A549 (cell line): ENCODE measurements around the gene CLHC1. TPM values are rescaled to one million over a fixed set of nuclear protein-coding genes. Genes with fewer than 3 reads are reported as not detected.

Experiments
- ATAC-seq, 2 experiments: fragments of 200-7000 bp in 1 of 2; fragments of >200 bp in 1 of 2; cut with Nextera tagmentation in 1 of 2; cut with Tn5 transposase in 1 of 2; 3 replicates each; pipeline versions ENCODE4 v1.8.0 to v1.9.1; 2018 to 2020; ENCODE audit warnings: mild to moderate bottlenecking in 1 of 2, moderate library complexity in 1 of 2
- CTCF ChIA-PET: fragments of 300-600 bp; sonication (Branson Sonifier 250); formaldehyde crosslinking; extraction: SDS; loops from one replicate; lab custom pipeline; 2021; ENCODE audit warnings: antibody characterized with exemption, inconsistent platforms; lab: Yijun Ruan, JAX
- POLR2A ChIA-PET: fragments of 350-600 bp; formaldehyde crosslinking; extraction: SDS; loops from one replicate; lab custom pipeline; 2021; ENCODE audit warnings: antibody characterized with exemption, inconsistent platforms; lab: Yijun Ruan, JAX
- DNase-seq, 2 experiments: peaks; one replicate each; pipeline versions ENCODE4 v3.0.0 to v3.0.0-alpha.2; 2011 to 2016; ENCODE audit warnings: low read depth in 1 of 2, low spot score in 1 of 2
- FAIRE-seq: peaks from 2 replicates; lab custom pipeline; 2011; peaks lifted over from hg19 to GRCh38; lab: Jason Lieb, UNC
- H3K27ac ChIP-seq, 2 experiments: fragments of >200 bp; sonication (Bioruptor Twin); formaldehyde crosslinking; 3 replicates each; pipeline ENCODE4 v1.5.1; 2016 to 2017
- H3K4me1 ChIP-seq: fragments of >200 bp; sonication (Bioruptor Twin); formaldehyde crosslinking; 3 replicates; pipeline ENCODE4 v1.6.1; 2016
- H3K4me2 ChIP-seq: fragments of >200 bp; sonication (Bioruptor Twin); formaldehyde crosslinking; 3 replicates; pipeline ENCODE4 v1.6.1; 2016
- H3K4me3 ChIP-seq: fragments of >200 bp; sonication (Bioruptor Twin); formaldehyde crosslinking; 3 replicates; pipeline ENCODE4 v1.5.1; 2016
- H3K9me3 ChIP-seq: fragments of >200 bp; sonication (Bioruptor Twin); formaldehyde crosslinking; 3 replicates; pipeline ENCODE4 v1.6.1; 2016
- CHD2 ChIP-seq: fragments of 150-350 bp; IDR thresholded peaks from 2 replicates; pipeline ENCODE4 v1.6.1; 2014; ENCODE audit warnings: low read length; ENCODE audit not compliant: partially characterized antibody
- CHD4 ChIP-seq: fragments of 200-600 bp; sonication (generic); IDR thresholded peaks from 2 replicates; pipeline ENCODE4 v1.6.1; 2016; ENCODE audit warnings: antibody characterized with exemption, mild to moderate bottlenecking, borderline replicate concordance
- E2F6 ChIP-seq: IDR thresholded peaks from 2 replicates; pipeline ENCODE4 v1.6.1; 2012; ENCODE audit warnings: low read depth, borderline replicate concordance
- EHF ChIP-seq: fragments of 250-450 bp; sonication (Bioruptor Pico); IDR thresholded peaks from 2 replicates; pipeline ENCODE4 v1.5.0; 2020; ENCODE audit warnings: mild to moderate bottlenecking
- FOSL2 ChIP-seq, 2 experiments: fragments of 450-650 bp in 1 of 2; fragments of >200 bp in 1 of 2; sonication (Bioruptor Twin) in 1 of 2; formaldehyde crosslinking; IDR thresholded peaks; 2 replicates each; pipeline versions ENCODE4 v1.5.0 to v1.6.1; 2016 to 2020; ENCODE audit warnings: mild to moderate bottlenecking in 1 of 2, moderate library complexity in 1 of 2
- GATA3 ChIP-seq: IDR thresholded peaks from 2 replicates; pipeline ENCODE4 v1.6.1; 2012; ENCODE audit warnings: borderline replicate concordance
- HEYL ChIP-seq: fragments of 250-450 bp; sonication (Bioruptor Pico); IDR thresholded peaks from 2 replicates; pipeline ENCODE4 v1.8.0; 2021; ENCODE audit warnings: mild to moderate bottlenecking, moderate library complexity
- HMGXB4 ChIP-seq: fragments of 250-450 bp; sonication (Bioruptor Pico); IDR thresholded peaks from 2 replicates; pipeline ENCODE4 v1.5.0; 2021; ENCODE audit warnings: mild to moderate bottlenecking, moderate library complexity, borderline replicate concordance
- JUN ChIP-seq, 2 experiments: fragments of >200 bp; sonication (Bioruptor Twin); formaldehyde crosslinking; IDR thresholded peaks; 2 replicates in 1 of 2; 3 replicates in 1 of 2; pipeline ENCODE4 v1.6.1; 2016 to 2017
- JUNB ChIP-seq: fragments of >200 bp; sonication (Bioruptor Twin); formaldehyde crosslinking; IDR thresholded peaks from 2 replicates; pipeline ENCODE4 v1.6.1; 2016
- KDM1A ChIP-seq: fragments of 200-600 bp; sonication (generic); IDR thresholded peaks from 2 replicates; pipeline ENCODE4 v1.6.1; 2016; ENCODE audit warnings: low read depth, mild to moderate bottlenecking
- PBX3 ChIP-seq: IDR thresholded peaks from 2 replicates; pipeline ENCODE4 v1.6.1; 2012
- PHF8 ChIP-seq: fragments of 200-600 bp; sonication (generic); IDR thresholded peaks from 2 replicates; pipeline ENCODE4 v1.6.1; 2016; ENCODE audit warnings: low read depth, mild to moderate bottlenecking, antibody characterized with exemption, moderate library complexity, borderline replicate concordance
- RAD21 ChIP-seq, 2 experiments: fragments of >200 bp in 1 of 2; sonication (Bioruptor Twin) in 1 of 2; formaldehyde crosslinking in 1 of 2; IDR thresholded peaks in 1 of 2; conservative IDR thresholded peaks in 1 of 2; 2 replicates in 1 of 2; 3 replicates in 1 of 2; pipeline ENCODE4 v1.6.1; 2012 to 2018; ENCODE audit warnings: inconsistent platforms in 1 of 2
- RARB ChIP-seq: fragments of 250-450 bp; sonication (Bioruptor Pico); IDR thresholded peaks from 2 replicates; pipeline ENCODE4 v1.8.0; 2021; ENCODE audit warnings: mild to moderate bottlenecking, moderate library complexity
- USF2 ChIP-seq: fragments of 450-650 bp; IDR thresholded peaks from 2 replicates; pipeline ENCODE4 v1.6.1; 2014; ENCODE audit warnings: antibody characterized with exemption
- ZFP36 ChIP-seq: fragments of 450-650 bp; IDR thresholded peaks from 2 replicates; pipeline ENCODE4 v1.6.1; 2014; ENCODE audit warnings: borderline replicate concordance; ENCODE audit not compliant: partially characterized antibody
- WGBS: methylation state at CpG from one replicate; pipeline ENCODE4 v1.1.6; 2017; ENCODE audit errors: missing lambda C conversion rate; 5-methylcytosine and 5-hydroxymethylcytosine counted together
- polyA plus RNA-seq, 4 experiments: library from polyadenylated mRNA; depleted of rRNA in 3 of 4; stranded (reverse); fragments of >200 nt; fragmentation: RNase III in 1 of 4; extraction: RNeasy Plus Mini Kit Qiagen cat#74134 plus additional on column Dnase treatment in 1 of 4; gene quantifications; 2 replicates in 3 of 4; 3 replicates in 1 of 4; pipeline ENCODE4 v1.2.3, GENCODE V29; 2011 to 2017

Gene CLHC1
- polyA plus RNA-seq, 2 of the 4 experiments (the other 2 are of a cell fraction): 3.2 to 8.5 TPM

GRCh38 chr2:55140316-55141219, 91.5 kb downstream of the CLHC1 start:
- ATAC-seq (peak in 1 of 2 experiments; percentile 9; a peak in 1 of 6 replicates), FAIRE-seq (no peak), DNase-seq (no peak)
- Histone ChIP-seq H3K4me2 (no peak overlapping the region), H3K9me3 (no peaks in the 10 kb centered on the region), H3K4me1 (peaks cover 11% of the 10 kb centered on the region; the same call in 2 of the 3 replicates), H3K4me3 (no peak overlapping the region), H3K27ac (no peak overlapping the region)
- POLR2A ChIA-PET: no interaction called here
- CTCF ChIA-PET: interaction anchor here (0.8 to 2.0 kb wide), 4 partner anchors 13 to 31 kb away, joined by 3 to 6 read pairs (median 4); no protein-coding TSS in a partner anchor
- 87% methylated on average over 8 of the region's 8 CpGs for WGBS
- TF ChIP-seq JUNB (no peak), USF2 (no peak), E2F6 (no peak), HEYL (CRISPR knock-in tag) (no peak)

GRCh38 chr2:55139305-55139704, 92.8 kb downstream of the CLHC1 start:
- no peak for DNase-seq
- H3K4me1 ChIP-seq: peaks cover 11% of the 10 kb centered on the region; the same call in 2 of the 3 replicates
- no peaks in the 10 kb centered on the region for H3K9me3 ChIP-seq
- no peak overlapping the region for H3K4me2 ChIP-seq
- H3K4me3 ChIP-seq: no peak overlapping the region
- POLR2A ChIA-PET: no interaction called here
- CTCF ChIA-PET: interaction anchor here (0.8 to 2.0 kb wide), 3 partner anchors 10 to 29 kb away, joined by 5 to 6 read pairs (median 5); no protein-coding TSS in a partner anchor
- H3K27ac ChIP-seq: no peak overlapping the region
- WGBS: 85% methylated on average over 3 of the region's 3 CpGs
- no peak for FAIRE-seq
- no peak for ATAC-seq
- TF ChIP-seq RAD21 (conservative IDR thresholded peaks at IDR 0.05 in 1 of 2, IDR thresholded peaks at IDR 0.05 in 1 of 2) (no peak), EHF (CRISPR knock-in tag) (no peak), CHD2 (no peak), KDM1A (no peak), JUN (IDR thresholded peaks at IDR 0.05) (no peak), RARB (CRISPR knock-in tag) (no peak), FOSL2 (IDR thresholded peaks at IDR 0.05) (no peak), FOSL2 (CRISPR knock-in tag; IDR thresholded peaks at IDR 0.05) (no peak), GATA3 (no peak), USF2 (no peak), PBX3 (no peak), CHD4 (no peak), ZFP36 (no peak), HMGXB4 (no peak), PHF8 (no peak)
